GM18873 (cell line): Measurements from ENCODE around the gene TTC23.
A peak's percentile ranks its signal among the peaks of the same experiment; 100 is the strongest.

Experiments used
- ATAC-seq: cut with Tn5 transposase; IDR thresholded peaks from one replicate; pipeline ENCODE4 v1.9.1; 2021; ENCODE audit warnings: mild to moderate bottlenecking, moderate library complexity, moderate number of reproducible peaks; ENCODE audit not compliant: unreplicated experiment, low FRiP score

TTC23 gene

DNA sequence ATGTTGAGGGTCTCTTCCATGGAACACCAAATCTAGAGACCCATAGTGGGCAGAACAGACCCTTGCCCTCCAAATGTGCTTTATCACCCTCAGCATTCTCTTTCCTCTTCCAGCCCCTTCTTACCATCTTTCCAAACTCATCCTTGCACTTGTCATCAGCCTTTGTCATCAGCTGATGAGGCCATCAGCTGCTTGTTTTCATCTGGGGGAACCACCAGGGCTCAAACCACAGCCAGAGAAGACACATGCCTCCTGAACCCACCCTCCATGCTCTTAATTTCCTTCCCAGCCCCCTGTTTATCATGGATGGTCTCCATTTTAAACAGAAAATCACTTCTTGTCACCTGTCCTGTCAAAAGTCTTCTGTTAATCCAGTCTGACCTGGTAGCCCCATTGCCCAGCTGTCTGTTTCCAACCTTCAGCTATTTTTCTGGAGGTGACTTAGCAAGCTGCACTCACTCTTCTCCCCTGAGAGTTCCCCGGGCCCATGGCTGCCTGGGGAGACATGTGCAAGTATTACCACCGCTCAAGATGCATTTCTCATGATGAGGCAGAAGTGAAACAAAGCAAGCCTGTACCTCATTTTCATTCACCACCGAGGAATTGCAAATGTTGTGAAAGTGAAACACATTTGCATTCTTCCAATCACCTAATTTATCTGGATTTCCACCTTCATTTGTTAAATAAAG, 159.2 kb downstream of the TTC23 start:
- peak; percentile 97 for ATAC-seq

DNA sequence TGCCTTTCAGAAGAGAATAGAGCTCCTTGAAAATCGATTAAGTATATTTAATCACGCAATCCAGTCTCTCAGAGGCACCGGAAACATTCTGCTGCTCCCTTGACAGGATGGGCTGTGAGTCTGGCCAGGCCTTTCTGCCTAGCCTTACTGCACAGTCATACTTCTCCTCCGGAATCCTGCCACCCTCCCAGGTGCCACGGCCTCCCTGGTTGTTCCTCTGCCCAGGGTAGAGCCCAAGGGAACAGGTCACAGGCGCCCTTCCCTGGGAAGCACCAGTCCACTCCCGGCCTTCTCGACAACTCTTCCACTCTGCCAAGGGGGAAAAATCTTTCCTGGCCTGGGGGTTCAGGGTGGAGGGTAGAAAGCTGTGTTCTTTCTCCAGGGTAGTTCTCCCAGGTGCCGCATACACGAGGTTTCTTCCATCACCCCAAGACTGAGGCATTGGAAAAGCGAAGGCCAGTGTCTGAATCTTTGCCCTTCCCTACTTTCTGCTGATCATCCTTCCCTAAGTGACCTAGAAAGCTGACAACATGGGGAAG, 161.9 kb downstream of the TTC23 start:
- no peak for ATAC-seq

DNA sequence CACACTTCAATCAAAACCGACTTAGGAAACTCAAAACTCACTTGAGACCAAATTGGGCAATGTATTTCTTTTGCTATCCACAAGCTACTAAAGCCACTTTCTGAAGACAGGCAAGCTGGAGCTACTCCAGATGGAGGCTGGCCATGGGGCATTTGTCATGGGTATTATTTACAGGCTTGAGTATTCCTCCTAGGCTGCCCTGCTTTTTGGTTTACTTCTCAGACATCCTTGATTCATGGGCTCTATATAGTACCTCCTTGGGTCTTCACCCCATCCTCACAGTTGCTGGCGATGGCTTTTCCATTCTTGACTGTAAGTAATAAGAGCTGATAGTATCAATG, 163.1 kb downstream of the TTC23 start:
- ATAC-seq = no peak
